Measurements from ENCODE around the gene B9D1.

DNA sequence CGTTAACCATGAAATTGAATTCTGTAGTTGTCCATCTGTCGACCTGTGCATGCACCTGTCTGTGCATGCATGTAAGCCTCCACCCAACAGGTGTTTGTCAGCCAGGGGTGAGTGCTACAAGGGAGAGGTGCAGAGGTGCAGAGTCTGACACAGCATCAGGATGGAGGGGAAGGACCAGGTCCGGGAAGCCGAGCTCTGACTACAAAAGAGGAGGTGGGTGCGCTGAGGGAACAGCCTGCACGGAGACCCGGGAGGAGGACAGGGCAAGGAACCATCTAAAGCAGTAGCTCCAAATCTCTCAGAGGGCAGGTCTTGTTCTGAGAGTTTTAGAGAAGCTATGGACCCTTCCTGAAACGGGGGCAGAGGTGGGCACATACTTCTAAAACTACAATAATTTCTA, 54.1 kb downstream of the B9D1 start:
- TF ChIP-seq, protein P1, sequence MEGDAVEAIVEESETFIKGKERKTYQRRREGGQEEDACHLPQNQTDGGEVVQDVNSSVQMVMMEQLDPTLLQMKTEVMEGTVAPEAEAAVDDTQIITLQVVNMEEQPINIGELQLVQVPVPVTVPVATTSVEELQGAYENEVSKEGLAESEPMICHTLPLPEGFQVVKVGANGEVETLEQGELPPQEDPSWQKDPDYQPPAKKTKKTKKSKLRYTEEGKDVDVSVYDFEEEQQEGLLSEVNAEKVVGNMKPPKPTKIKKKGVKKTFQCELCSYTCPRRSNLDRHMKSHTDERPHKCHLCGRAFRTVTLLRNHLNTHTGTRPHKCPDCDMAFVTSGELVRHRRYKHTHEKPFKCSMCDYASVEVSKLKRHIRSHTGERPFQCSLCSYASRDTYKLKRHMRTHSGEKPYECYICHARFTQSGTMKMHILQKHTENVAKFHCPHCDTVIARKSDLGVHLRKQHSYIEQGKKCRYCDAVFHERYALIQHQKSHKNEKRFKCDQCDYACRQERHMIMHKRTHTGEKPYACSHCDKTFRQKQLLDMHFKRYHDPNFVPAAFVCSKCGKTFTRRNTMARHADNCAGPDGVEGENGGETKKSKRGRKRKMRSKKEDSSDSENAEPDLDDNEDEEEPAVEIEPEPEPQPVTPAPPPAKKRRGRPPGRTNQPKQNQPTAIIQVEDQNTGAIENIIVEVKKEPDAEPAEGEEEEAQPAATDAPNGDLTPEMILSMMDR (IDR thresholded peaks at IDR 0.05 in 4 of 5, conservative IDR thresholded peaks at IDR 0.05 in 1 of 5): no peak
- TF ChIP-seq POLR2A (IDR thresholded peaks at IDR 0.05): no peak
